Choroid plexus epithelial cell (primary cell): ENCODE results near the gene CTSE.

Experiments used
- DNase-seq: peaks from one replicate; pipeline ENCODE4 v3.0.0-alpha.2; 2010; ENCODE audit warnings: low read depth
- H3K4me3 ChIP-seq: 2 replicates; pipeline ENCODE4 v1.5.1; 2011; ENCODE audit warnings: low read depth, mild to moderate bottlenecking, control low read depth, low read length, moderate library complexity
- TF ChIP-seq, protein P1 (sequence below): conservative IDR thresholded peaks from 2 replicates; pipeline ENCODE4 v1.5.1; 2011; ENCODE audit warnings: low read depth, mild to moderate bottlenecking, control low read depth, inconsistent platforms, low read length, moderate library complexity

CTSE gene

DNA sequence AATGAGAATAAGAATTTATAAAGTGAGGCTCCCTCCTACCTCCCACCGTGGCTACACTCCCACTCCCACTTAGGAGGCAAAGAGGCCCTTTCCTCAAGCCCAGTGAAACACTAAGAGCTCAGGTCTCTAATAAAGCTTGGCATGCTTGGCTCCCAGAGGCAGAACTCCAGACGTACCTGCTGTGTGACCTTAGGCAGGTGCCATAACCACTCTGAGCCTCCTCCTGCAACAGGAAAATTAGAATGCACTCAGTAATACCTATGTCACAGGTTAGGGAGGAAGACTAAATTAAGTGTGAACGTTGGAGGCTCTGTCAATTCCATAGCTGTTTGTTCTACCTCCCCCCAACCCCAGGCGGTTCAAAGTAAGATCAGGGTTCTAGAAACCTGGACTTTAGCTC is 63.9 kb downstream of the CTSE start:
- TF ChIP-seq, protein P1, sequence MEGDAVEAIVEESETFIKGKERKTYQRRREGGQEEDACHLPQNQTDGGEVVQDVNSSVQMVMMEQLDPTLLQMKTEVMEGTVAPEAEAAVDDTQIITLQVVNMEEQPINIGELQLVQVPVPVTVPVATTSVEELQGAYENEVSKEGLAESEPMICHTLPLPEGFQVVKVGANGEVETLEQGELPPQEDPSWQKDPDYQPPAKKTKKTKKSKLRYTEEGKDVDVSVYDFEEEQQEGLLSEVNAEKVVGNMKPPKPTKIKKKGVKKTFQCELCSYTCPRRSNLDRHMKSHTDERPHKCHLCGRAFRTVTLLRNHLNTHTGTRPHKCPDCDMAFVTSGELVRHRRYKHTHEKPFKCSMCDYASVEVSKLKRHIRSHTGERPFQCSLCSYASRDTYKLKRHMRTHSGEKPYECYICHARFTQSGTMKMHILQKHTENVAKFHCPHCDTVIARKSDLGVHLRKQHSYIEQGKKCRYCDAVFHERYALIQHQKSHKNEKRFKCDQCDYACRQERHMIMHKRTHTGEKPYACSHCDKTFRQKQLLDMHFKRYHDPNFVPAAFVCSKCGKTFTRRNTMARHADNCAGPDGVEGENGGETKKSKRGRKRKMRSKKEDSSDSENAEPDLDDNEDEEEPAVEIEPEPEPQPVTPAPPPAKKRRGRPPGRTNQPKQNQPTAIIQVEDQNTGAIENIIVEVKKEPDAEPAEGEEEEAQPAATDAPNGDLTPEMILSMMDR, result no peak
- no peak for DNase-seq
- H3K4me3 ChIP-seq, result no peak overlapping the region
